Measurements from ENCODE around the gene ZFHX2. TPM values are rescaled to one million over a fixed set of nuclear protein-coding genes. Genes with fewer than 3 reads are reported as not detected.

Gene ZFHX2
- total RNA-seq, 6 experiments from 2014 or later: 0.63 to 4.2 (median 1.7) TPM

- H3K36me3 Mint-ChIP-seq (ENCODE audit: low read depth): peaks cover 4% of the 10 kb centered on the region; the same call in 1 of the 2 replicates
- no peak for DNase-seq
- TF ChIP-seq CTCF (IDR thresholded peaks at IDR 0.05): no peak
- H3K27ac Mint-ChIP-seq: no peak overlapping the region
- peaks cover 19% of the 10 kb centered on the region for H3K27me3 Mint-ChIP-seq (ENCODE audit: insufficient read depth)
- peaks cover 11% of the 10 kb centered on the region for H3K4me1 Mint-ChIP-seq (ENCODE audit: low read depth)
- no peaks in the 10 kb centered on the region for H3K9me3 Mint-ChIP-seq
- no peak overlapping the region for H3K4me3 Mint-ChIP-seq
Observed at GRCh38 chr14:23563473-23564180, 12.1 kb upstream of the ZFHX2 start.

GRCh38 chr14:23562822-23563472, 11.4 kb upstream of the ZFHX2 start:
- Mint-ChIP-seq H3K9me3 (no peaks in the 10 kb centered on the region), H3K36me3 (ENCODE audit: low read depth) (peaks cover 4% of the 10 kb centered on the region; the same call in 1 of the 2 replicates), H3K27ac (no peak overlapping the region), H3K27me3 (ENCODE audit: insufficient read depth) (peaks cover 16% of the 10 kb centered on the region), H3K4me3 (no peak overlapping the region), H3K4me1 (ENCODE audit: low read depth) (peaks cover 12% of the 10 kb centered on the region)
- DNase-seq: no peak
- peak; percentile 95 for TF ChIP-seq CTCF (IDR thresholded peaks at IDR 0.05)

GRCh38 chr14:23561873-23562821, 10.6 kb upstream of the ZFHX2 start:
- H3K27ac Mint-ChIP-seq: no peak overlapping the region
- peaks cover 11% of the 10 kb centered on the region for H3K27me3 Mint-ChIP-seq (ENCODE audit: insufficient read depth)
- no peaks in the 10 kb centered on the region for H3K9me3 Mint-ChIP-seq
- DNase-seq: no peak
- H3K4me1 Mint-ChIP-seq (ENCODE audit: low read depth): peaks cover 20% of the 10 kb centered on the region
- H3K4me3 Mint-ChIP-seq: no peak overlapping the region
- TF ChIP-seq CTCF (IDR thresholded peaks at IDR 0.05): no peak
- H3K36me3 Mint-ChIP-seq (ENCODE audit: low read depth): peaks cover 4% of the 10 kb centered on the region; the same call in 1 of the 2 replicates

- Mint-ChIP-seq H3K27ac (no peak overlapping the region), H3K9me3 (no peaks in the 10 kb centered on the region), H3K4me3 (no peak overlapping the region), H3K27me3 (ENCODE audit: insufficient read depth) (peaks cover 2% of the 10 kb centered on the region; the same call in 1 of the 2 replicates), H3K4me1 (ENCODE audit: low read depth) (peaks cover 22% of the 10 kb centered on the region), H3K36me3 (ENCODE audit: low read depth) (peaks cover 4% of the 10 kb centered on the region; the same call in 1 of the 2 replicates)
- DNase-seq: no peak
- TF ChIP-seq CTCF (IDR thresholded peaks at IDR 0.05): no peak
Observed at GRCh38 chr14:23561259-23561658, 9.7 kb upstream of the ZFHX2 start.

GRCh38 chr14:23559926-23560520, 8.5 kb upstream of the ZFHX2 start:
- no peak overlapping the region for H3K27ac Mint-ChIP-seq
- peaks cover 2% of the 10 kb centered on the region; the same call in 1 of the 2 replicates for H3K27me3 Mint-ChIP-seq (ENCODE audit: insufficient read depth)
- DNase-seq: no peak
- no peaks in the 10 kb centered on the region for H3K9me3 Mint-ChIP-seq
- H3K36me3 Mint-ChIP-seq (ENCODE audit: low read depth): peaks cover 4% of the 10 kb centered on the region; the same call in 1 of the 2 replicates
- H3K4me1 Mint-ChIP-seq (ENCODE audit: low read depth): peaks cover 30% of the 10 kb centered on the region
- no peak overlapping the region for H3K4me3 Mint-ChIP-seq
- no peak for TF ChIP-seq CTCF (IDR thresholded peaks at IDR 0.05)

All from HFFc6 (cell line).